HG03139 (cell line): ENCODE measurements around the gene BACH2.

Experiments used
- ATAC-seq: cut with Tn5 transposase; IDR thresholded peaks from one replicate; pipeline ENCODE4 v1.9.1; 2021; ENCODE audit not compliant: unreplicated experiment

BACH2 gene

DNA sequence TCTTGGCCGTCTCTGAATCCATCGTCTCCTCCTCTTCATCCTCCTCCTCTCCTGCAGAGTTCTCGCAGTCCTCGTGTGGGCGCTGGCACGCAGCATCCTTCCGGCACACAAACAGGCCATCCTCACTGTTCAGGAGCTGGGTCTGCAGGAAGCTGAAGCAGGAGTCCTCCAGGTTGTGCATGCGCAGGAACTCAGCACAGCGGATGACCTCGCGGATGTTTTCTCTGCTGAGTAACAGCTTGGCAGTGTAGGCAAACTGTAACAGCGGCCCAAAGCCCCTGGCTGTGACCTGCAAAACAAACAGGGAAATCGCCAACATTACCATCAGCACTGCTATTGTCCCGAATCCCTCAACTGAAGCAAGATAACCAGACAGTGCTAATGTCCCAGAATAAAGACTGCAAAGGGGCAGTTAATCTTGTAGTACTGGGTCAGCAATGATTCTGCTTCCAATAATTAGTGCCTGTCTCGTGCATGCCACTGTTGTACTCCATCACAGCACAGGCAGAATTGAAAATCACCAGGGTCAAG lies 345.0 kb downstream of the BACH2 start:
- ATAC-seq = no peak

DNA sequence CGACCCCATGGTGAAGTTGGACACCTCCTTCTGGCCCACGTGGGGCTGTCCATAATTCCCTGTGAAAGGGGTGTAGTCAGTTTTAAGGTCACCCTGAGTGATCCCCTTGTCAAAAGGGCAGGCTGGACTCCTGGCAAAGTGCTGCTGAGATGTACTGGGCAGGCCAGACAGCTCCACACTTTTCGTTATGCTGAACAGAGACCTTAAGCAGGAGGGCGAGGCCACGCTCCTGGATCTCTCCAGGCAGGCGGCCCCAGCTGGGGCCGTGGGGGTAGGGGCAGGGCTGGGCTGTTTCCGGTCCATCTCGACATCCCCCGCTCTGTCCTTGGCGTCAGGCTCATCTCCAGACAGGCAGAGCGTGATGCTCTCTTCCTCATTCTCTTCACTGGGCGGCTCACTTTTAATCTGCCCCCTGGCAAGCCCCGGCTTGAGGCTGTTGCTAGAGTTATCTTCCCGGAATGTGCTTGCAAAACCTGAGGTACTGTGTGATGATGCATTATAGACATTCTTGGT lies 345.7 kb downstream of the BACH2 start:
- no peak for ATAC-seq

DNA sequence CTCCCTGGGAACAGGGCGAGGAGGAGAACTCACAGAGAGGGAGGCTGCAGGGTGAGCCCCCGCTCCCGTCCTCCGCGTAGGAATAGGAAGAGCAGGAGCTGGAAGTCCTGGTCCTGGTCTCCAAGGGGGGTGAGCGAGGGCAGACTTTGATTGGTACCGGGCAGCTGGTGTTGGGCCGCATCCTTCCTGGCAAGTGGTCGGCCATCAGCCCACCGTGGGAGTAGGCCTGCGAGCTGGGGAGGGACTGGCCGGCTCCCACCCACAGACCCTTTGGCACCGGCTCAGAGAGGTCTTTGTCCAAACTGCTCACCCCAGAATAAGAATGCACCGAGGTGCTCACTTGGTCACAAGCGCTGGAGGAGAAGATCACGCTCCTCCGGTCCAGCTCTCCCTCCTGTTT lies 346.2 kb downstream of the BACH2 start:
- ATAC-seq = no peak

DNA sequence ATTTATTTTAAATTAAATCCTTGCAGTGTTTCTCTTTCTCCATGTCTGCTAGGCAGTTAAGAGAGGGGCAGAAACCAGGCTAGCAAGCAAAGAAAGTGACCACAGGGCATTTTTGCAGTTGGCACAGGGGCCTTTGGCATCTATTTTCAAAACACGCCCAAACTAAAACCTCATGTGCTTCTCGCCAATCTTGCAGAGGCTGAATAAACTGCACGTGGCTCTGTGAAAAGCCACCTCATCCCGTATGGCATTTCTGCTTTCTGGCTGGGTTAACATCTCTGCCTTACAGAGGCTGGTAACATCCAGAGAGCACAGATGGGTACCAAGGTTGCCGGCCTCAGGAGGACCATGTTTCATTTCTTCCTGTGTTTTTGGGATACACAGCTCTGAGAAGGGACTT lies 347.8 kb downstream of the BACH2 start:
- ATAC-seq = no peak

DNA sequence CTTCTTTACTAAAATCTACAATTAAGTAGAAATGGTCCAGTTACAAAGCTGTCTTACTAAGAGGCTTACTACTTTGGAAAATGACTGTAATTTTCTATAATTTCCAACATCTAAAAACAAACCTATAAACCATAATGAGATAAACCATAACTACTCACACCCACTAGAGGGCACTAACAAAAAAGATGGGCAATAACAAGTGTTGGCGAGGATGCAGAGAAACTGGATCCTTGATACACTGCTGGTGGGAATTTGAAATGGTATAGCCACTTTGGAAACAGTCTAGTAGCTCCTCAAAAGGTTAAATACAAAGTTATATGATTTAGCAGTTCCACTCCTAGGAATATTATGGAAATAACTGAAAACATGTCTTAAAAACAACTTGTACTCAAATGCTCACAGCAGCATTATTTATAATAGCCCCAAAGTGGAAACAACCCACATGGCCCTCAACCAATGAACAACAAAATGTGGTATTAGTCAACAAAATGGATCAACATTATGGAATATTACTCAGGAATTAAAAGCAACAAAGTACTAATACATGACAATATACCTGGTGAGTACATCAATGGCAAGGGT lies 351.7 kb downstream of the BACH2 start:
- ATAC-seq = no peak

DNA sequence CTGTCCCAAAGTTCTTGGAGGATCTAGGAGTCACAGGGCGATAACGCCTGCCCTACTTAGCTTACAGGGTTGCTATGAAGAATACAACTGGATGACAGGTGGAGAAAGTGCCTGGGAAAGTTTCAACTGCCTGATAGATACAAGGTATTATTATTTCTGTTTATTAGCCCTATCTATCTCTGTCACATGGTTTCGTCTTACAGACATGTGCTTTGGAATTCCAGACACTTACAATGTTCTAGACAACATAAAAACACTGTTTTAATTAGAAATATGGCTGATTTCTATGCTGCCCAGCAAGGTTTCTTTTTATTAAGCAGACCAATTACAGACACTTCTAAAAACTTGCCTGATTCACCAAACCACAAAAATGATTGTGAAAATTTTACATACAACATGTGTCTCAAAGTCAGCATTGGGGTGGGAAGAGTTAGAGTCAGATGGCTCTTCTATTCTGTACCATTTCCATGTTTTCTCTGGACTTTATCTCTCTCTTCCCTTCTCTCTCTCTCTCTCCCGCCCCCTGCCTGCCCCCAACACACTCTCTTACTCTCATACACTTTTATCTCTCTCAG lies 352.4 kb downstream of the BACH2 start:
- no peak for ATAC-seq

DNA sequence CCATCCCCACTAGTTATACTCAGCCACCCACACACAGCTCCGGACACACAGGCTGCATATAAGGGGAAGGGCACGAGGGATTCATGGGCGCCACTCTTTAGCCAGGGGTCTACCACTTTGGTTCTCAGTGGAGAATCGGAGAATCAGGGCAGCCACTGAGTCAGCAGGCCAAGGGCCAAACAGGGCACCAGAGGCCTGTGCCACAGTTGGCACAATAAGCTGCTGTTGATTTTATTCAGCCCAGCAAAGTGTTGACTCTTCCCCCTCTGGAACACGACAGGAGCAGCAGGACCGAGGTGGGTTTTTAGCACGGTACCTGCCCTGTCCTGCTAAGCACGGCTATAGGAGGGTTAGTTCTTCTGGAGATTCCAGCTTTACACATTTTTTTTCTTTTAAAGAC lies 354.0 kb downstream of the BACH2 start:
- ATAC-seq = no peak

DNA sequence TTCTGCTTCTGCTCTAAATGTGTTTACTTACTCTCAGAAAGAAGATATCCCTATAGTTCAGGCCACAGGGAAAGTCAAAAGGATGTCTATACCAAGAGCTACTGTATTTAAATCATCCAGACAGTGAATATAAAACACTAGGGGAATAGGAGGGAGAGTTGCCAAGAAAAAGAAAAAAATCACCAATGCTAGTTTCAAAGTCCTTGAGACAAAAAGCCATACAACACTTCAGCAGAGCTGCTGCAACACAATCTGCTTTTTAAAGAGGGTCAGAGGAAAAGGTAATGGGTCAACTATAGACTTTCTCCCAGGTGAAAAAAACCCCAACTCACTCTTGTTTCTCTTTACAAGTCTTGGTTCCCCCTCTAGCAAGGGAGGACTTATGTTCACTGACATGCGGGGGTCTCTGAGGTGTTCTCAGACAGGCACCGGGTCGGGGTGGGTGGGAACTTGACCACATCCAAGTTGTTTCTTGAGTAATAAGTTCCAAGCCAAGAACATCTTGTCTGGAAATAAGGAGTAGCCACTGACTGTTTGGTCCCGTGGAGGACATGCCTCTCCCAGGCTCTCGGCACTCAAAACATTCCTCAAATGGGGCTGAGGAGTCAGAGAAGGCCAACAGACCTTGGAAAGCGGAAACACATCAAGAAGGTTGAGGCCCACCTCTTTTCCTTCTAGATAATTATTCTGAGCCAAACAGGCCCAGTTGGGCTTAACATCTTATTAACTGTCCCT lies 354.7 kb downstream of the BACH2 start:
- no peak for ATAC-seq

DNA sequence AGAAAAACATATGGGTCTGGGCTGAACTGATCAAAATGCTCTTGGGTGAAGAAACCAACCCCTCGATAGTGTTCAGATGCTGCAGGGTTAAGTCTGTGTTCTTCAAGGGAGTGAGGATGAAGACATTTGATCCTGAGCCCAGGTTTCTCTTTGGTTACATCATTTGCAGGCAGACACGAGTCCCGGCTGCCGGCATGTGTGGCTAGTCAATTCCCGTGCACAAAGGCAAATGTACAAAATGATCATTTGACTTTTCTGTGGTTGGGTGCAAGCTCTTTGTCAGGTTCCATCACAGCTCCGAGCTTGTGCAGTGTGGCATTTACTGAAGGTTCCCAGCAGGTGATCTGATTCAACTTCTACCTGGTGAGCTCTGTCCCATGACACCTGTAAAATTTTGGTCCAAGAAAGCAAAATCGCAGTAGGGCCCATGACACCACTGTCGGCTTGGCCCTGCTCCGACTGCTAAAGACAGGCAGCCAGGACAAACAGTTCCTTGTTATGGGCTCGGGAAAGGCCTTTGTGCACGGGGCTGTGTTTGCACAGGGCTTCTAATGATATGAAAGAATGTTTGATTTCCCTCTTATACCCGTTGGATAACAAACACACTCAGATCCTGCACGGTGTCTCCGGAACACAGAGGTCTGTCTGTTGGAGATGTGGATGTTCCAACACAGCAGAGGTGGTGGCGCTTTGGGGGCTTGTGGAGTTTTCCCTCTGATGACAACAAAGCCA lies 355.4 kb downstream of the BACH2 start:
- ATAC-seq = no peak

DNA sequence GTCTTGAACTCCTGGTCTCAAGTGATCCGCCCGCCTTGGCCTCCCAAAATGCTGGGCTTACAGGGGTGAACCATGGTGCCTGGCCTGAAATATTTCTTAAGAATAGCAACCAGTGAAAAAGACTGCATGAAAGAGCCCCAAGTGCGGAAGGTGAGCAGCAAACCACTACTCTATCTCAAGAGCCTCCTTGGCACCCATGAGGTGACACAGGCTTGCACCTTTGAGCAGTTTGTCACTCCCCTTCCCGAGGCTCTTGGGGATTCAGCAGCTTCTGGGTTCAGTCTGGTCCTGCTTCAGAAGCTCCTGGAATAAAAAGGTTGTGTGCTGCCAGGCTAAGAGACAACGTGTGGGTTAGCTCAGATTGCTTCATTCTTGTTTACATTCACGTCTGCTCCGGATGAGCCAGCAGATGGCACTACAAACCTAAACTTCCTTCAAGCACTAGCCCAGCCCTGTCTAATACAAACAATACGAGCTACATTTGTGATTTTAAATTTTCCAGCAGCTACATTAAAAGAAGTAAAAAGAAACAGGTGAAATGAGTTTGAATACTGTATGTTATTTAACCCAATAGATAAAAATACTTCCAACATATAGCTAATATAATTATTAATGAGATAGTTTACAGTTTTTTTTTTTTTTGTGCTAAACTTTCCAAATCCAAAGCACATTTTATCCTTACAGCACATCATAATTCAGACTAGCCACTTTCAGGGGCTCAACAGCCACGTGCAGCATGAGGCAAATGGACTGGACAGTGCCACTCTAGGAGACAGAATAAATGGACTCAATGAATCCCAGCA lies 356.2 kb downstream of the BACH2 start:
- peak; percentile 80 for ATAC-seq

DNA sequence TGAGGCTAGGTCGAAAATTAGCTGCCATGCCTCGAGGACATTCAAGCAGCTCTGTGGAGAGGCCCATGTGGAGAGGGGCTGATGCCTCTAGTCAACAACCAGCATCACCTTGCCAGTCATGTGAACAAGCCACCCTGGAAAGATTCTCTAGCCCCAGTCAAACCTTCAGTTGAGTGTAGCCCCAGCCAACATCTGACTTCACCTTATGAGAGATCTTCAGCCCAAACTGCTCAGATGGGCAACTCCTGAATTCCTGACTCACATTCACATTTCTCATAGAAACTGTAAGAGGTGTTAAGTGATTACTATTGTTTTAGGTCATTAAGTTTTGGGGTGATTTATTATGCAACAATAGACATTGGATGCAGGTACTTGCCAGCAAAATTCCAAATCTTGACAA lies 357.5 kb downstream of the BACH2 start:
- ATAC-seq = no peak

DNA sequence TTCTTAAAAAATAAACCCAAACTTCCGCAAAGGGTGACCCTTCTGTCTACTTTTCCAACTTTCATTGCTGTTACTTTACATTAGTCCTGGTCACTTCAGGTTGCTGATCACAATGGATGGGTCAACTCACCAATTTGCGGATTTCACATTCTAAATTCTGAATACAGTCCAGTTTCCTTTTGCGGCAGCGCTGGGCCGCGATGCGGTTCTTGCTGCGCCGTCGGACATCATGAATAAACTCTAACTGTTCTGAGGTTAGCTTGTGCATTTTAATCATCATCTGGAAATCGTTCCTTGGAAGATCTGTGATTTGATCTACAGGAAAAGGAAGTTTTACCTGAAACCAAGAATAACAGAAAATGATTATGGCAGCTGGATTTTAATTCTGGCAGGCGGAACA lies 358.6 kb downstream of the BACH2 start:
- ATAC-seq = no peak

DNA sequence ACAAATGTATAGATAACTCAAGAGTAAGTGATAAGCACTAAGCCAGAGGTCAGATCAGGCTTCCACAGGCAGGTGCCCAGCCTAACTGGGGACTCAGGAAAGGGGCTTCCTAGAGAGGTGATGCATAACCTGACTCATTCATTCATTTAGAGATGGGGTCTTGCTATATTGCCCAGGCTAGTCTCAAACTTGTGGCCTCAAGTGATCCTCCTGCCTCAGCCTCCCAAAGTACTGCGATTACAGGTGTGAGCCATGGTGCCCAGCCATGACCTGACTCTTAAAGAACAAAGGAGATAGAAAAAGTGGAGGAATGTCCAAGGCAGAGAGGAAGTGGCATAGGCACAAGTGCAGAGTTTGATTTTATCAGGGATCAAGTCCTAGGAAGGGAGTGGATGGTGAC lies 360.5 kb downstream of the BACH2 start:
- ATAC-seq = no peak

DNA sequence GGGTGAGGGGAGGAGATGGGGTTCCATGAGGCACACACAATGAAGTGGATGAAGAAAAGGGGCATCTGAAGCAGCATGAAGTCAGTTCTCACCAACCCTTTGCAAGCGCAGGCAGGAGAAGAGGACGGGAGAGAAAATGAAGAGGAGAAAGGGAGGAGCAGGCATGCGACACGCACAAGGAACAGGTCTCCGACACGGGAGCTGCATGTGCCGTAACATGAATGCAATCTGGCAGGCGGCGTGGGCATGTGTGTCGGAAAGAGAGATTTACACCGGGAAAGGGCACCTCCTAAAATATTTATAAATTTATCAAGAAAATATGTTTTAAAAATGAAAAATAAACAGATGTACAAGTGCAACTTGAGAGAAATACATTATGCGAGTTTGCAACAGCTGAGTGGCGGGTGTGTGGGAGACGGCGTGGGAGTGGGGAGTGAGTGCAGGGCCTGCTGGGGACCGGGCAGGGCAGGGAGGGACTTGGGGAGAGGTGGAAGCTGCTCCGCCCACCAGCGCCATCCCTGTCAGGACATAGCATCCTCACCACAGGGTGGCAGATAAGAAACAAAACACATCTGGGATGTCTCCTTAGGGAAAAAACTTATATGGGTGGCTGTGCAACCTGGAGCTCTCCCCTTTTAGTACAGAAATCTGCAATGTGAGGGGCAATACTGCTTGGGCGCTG lies 361.8 kb downstream of the BACH2 start:
- ATAC-seq = no peak

DNA sequence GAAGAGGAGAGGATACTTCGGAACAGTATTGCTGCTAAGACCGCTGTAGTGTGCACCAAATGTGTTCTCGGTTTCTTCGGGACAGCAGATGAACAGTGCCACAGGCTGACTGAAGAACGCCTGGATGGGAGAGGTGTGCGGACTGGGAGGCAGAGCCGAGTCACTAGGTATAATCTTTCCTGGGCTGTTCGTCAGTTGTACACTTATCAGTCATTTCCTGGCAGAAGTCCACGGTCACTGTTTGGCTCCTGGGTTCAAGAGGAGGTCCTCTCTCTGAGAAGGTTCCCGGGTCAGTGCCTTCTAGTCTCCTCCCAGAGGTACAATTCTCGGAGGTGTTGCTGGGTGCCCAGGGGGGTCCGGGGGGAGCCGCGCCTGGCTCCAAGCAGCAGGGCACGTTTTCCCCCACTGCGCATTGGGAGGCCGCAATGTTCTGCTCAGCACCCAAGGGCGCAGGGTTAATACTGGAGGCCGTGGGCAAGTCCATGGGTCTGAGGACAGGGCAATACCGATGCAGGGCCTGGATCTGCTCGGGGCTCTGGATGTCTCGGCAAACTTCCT lies 364.3 kb downstream of the BACH2 start:
- no peak for ATAC-seq

DNA sequence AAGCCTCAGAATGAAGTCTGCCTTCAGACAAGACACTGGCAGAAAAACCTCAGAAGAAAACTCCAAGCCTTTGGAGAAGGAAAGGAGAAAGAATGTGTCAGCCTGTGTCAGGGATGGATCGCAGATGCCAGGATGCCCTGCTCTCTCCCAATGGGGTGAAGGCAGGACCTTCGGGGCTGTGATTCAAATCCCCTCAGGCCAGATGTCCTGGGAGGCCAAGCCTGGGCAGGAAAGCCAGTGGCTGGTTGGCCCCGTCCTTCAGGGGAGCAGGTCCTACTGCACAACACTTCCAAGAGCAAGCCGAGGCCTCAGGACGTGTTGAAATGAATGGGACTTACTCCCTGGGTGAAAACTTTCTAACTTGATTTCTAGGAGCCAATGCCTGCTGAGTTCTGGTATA lies 365.9 kb downstream of the BACH2 start:
- ATAC-seq = no peak

DNA sequence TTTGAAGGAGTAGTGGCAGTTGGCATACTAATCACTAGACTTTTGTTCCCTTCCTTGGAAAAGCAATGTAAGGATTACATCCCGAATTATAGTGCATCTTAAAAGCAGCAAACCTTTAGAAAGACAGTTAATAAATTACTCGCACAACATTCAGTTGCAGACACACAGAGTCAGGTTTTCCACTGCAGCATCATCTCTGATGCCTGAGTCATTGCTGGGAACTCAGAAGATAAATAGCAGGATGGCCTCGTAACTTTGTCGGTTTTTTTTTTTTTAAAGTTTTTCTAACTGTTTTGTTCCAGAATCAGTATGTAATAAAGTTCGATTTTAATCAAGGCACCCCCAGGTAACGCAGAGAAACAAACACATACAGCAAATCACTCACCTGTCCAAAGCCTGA lies 368.0 kb downstream of the BACH2 start:
- no peak for ATAC-seq

DNA sequence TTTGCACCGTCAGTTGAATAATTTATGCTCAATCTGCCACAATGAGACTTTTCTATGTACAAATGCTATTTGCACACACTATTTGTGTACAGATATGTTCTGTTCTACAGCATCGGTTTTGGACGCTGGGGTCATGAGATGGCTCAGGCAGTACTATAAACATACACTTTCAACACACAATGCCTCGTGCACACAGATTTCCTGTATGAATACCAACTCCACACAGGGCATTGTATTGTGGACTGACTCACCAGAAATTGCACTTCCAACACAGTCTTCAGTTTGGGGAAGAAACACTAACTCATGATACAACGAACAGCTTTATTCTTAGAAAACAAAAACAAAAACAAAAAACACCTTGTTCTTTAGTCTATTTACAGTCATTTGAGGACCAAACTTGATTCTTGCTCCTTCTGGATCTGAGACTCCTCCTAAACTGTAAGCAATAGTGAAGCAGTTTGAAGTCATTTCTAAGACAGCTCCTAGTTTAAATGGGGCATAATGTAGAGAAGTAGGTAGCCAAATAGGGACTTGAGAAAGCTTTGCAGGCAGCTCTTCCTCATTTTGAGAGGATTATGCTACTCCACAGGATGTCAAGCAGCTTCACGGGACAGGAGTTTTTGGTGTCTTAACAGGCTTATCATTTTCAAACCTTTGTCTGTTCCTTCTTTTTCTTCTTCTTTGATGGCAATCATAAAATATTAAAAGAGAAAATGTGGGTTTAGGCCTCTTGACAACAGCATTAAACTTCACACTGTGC lies 368.7 kb downstream of the BACH2 start:
- no peak for ATAC-seq

DNA sequence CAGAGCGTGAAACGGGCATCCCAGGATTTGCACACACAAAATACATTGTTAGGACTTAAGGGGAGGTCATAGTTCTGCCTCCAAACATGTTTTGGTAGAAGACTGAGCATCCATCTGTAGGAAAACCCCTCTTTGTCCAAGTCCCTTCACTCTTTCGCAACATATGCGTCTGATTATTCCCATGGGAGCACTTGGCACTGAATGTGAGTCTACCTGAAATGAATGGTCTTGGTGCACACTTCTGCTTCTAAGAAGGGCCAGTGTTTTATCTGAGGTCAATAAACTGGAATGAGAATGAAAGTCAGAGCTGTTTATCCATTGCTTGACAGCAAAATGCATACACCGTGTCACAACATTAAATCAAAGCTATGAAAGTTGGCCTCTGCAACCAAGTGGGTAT lies 369.4 kb downstream of the BACH2 start:
- ATAC-seq = no peak
